Transverse colon (tissue), 4 donors: ENCODE measurements around the gene ZNF618.

Experiments used
- POLR2A ChIP-seq: fragments of 450-650 bp; IDR thresholded peaks from one replicate; pipeline ENCODE4 v1.6.1; 2016; ENCODE audit warnings: antibody characterized with exemption, mild to moderate bottlenecking, moderate library complexity
- POLR2AphosphoS5 ChIP-seq, 3 donors: sonication (generic); formaldehyde crosslinking; IDR thresholded peaks; one replicate each; pipeline ENCODE4 v1.6.1; 2016; ENCODE audit warnings: antibody characterized with exemption in 3 of 3
- TF ChIP-seq, protein P1 (sequence below), 5 experiments: fragments of 200-600 bp in 3 of 5; fragments of 450-650 bp in 2 of 5; sonication (generic) in 3 of 5; IDR thresholded peaks; 1 replicate in 2 of 5; 2 replicates in 3 of 5; pipeline ENCODE4 v1.5.1; 2016 to 2017; ENCODE audit warnings: antibody characterized with exemption in 5 of 5, inconsistent platforms in 3 of 5, mild to moderate bottlenecking in 2 of 5, moderate library complexity in 1 of 5

DNA sequence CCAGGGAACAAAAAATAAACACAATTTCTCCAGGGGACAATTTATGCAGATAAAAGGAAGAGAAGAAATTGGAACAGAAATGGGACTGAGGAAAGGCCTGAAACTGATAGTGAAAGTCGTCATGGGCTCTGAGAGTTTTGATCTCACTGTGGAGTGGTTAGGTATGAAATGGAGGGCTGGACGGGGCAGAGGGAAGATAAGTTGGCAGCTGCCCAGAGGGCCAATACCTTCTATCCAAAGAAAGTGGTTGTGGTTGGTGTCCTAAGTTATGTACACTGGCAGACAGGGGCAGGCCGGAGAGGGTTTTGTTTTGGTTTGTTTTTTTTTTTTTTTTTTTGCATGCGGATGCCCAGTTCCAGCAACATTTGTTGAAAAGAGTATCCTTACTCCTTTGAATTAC is 46.1 kb downstream of the ZNF618 start:
- TF ChIP-seq, protein P1, sequence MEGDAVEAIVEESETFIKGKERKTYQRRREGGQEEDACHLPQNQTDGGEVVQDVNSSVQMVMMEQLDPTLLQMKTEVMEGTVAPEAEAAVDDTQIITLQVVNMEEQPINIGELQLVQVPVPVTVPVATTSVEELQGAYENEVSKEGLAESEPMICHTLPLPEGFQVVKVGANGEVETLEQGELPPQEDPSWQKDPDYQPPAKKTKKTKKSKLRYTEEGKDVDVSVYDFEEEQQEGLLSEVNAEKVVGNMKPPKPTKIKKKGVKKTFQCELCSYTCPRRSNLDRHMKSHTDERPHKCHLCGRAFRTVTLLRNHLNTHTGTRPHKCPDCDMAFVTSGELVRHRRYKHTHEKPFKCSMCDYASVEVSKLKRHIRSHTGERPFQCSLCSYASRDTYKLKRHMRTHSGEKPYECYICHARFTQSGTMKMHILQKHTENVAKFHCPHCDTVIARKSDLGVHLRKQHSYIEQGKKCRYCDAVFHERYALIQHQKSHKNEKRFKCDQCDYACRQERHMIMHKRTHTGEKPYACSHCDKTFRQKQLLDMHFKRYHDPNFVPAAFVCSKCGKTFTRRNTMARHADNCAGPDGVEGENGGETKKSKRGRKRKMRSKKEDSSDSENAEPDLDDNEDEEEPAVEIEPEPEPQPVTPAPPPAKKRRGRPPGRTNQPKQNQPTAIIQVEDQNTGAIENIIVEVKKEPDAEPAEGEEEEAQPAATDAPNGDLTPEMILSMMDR (IDR thresholded peaks at IDR 0.05): no peak
- TF ChIP-seq POLR2A: no peak
- TF ChIP-seq POLR2AphosphoS5 (IDR thresholded peaks at IDR 0.05): no peak
